Keratinocyte (primary cell): ENCODE data around the gene SDR9C7. TPM values are rescaled to one million over a fixed set of nuclear protein-coding genes. Genes with fewer than 3 reads are reported as not detected.

Source experiments
- DNase-seq: peaks from one replicate; pipeline ENCODE4 v3.0.0-alpha.2; 2011; ENCODE audit warnings: low read depth, missing footprints, low spot score
- FAIRE-seq: peaks from 2 replicates; lab custom pipeline; 2011; peaks lifted over from hg19 to GRCh38; lab: Jason Lieb, UNC
- H2AFZ ChIP-seq: 2 replicates; pipeline ENCODE4 v1.6.0; 2012; ENCODE audit warnings: low read length, control low read depth, inconsistent platforms; ENCODE audit not compliant: control insufficient read depth
- H3K27ac ChIP-seq: 2 replicates; pipeline ENCODE4 v1.5.1; 2011; ENCODE audit warnings: low read length; ENCODE audit not compliant: control insufficient read depth, insufficient read depth
- H3K27me3 ChIP-seq: 3 replicates; pipeline ENCODE4 v1.6.0; 2011; ENCODE audit warnings: low read length; ENCODE audit not compliant: control insufficient read depth, insufficient read depth; ENCODE audit errors: extremely low read depth
- H3K36me3 ChIP-seq, 2 experiments: 2 replicates in 1 of 2; 3 replicates in 1 of 2; pipeline ENCODE4 v1.5.1; 2011; ENCODE audit warnings: low read length in 2 of 2, mild to moderate bottlenecking in 1 of 2; ENCODE audit not compliant: control insufficient read depth in 2 of 2, insufficient read depth in 2 of 2; ENCODE audit errors: extremely low read depth in 1 of 2
- H3K4me1 ChIP-seq: 3 replicates; pipeline ENCODE4 v1.5.1; 2011; ENCODE audit warnings: low read length; ENCODE audit not compliant: control insufficient read depth, insufficient read depth; ENCODE audit errors: extremely low read depth
- H3K4me2 ChIP-seq: 3 replicates; pipeline ENCODE4 v1.6.0; 2011; ENCODE audit warnings: low read depth, low read length; ENCODE audit not compliant: control insufficient read depth, insufficient read depth; ENCODE audit errors: extremely low read depth
- H3K4me3 ChIP-seq, 3 experiments: fragments of 200-600 bp in 1 of 3; sonication (generic) in 1 of 3; 2 replicates in 2 of 3; 3 replicates in 1 of 3; pipeline ENCODE4 v1.5.1; 2011 to 2016; ENCODE audit warnings: low read length in 3 of 3, mild to moderate bottlenecking in 3 of 3, control low read depth in 2 of 3, inconsistent platforms in 1 of 3, low read depth in 1 of 3, mixed read lengths in 1 of 3, mixed run types in 1 of 3, moderate library complexity in 1 of 3; ENCODE audit not compliant: control insufficient read depth in 2 of 3, insufficient read depth in 2 of 3; ENCODE audit errors: extremely low read depth in 1 of 3
- H3K79me2 ChIP-seq: 2 replicates; pipeline ENCODE4 v1.6.0; 2012; ENCODE audit warnings: low read length; ENCODE audit not compliant: control insufficient read depth, insufficient read depth
- H3K9ac ChIP-seq: 3 replicates; pipeline ENCODE4 v1.6.0; 2011; ENCODE audit warnings: low read length; ENCODE audit not compliant: control insufficient read depth, insufficient read depth; ENCODE audit errors: extremely low read depth
- H3K9me1 ChIP-seq: 3 replicates; pipeline ENCODE4 v1.6.0; 2011; ENCODE audit warnings: low read length; ENCODE audit not compliant: control insufficient read depth, insufficient read depth; ENCODE audit errors: extremely low read depth
- H3K9me3 ChIP-seq: 2 replicates; pipeline ENCODE4 v1.5.1; 2012; ENCODE audit warnings: low read depth, low read length; ENCODE audit not compliant: control insufficient read depth
- H4K20me1 ChIP-seq: 3 replicates; pipeline ENCODE4 v1.6.0; 2011; ENCODE audit warnings: low read length; ENCODE audit not compliant: control insufficient read depth, insufficient read depth; ENCODE audit errors: extremely low read depth
- CTCF ChIP-seq, 3 experiments: IDR thresholded peaks in 1 of 3; conservative IDR thresholded peaks in 1 of 3; optimal IDR thresholded peaks in 1 of 3; 2 replicates in 2 of 3; 3 replicates in 1 of 3; pipeline versions ENCODE3 to v1.5.1; 2011; ENCODE audit warnings: low read length in 3 of 3, mild to moderate bottlenecking in 3 of 3, moderate library complexity in 2 of 3, control low read depth in 1 of 3, inconsistent platforms in 1 of 3; ENCODE audit not compliant: insufficient read depth in 2 of 3; ENCODE audit errors: extremely low read depth in 1 of 3
- EZH2 ChIP-seq: IDR thresholded peaks from one replicate; pipeline ENCODE4 v1.6.1; 2012; ENCODE audit warnings: inconsistent platforms, mild to moderate bottlenecking, low read length, moderate library complexity
- dilution Hi-C: fragments of 300-500 bp; cut with MboI; formaldehyde crosslinking; loops from one replicate; pipeline ENCODE4 v1.7.0; 2020; ENCODE audit warnings: low sequenced_read_pairs; ENCODE audit not compliant: extremely low pct_ligation_motif_present
- polyA plus RNA-seq, 5 experiments: library from polyadenylated mRNA; depleted of rRNA in 3 of 5; stranded (reverse) in 3 of 5; stranded (forward) in 1 of 5; unstranded in 1 of 5; fragments of >200 nt; gene quantifications; 1 replicate in 1 of 5; 2 replicates in 3 of 5; 3 replicates in 1 of 5; pipeline versions ENCODE4 v1.2.1 to v1.2.3, GENCODE V29; 2011 to 2012; ENCODE audit warnings: missing spikeins in 2 of 5, low read depth in 1 of 5, low replicate concordance in 1 of 5

SDR9C7 gene
- polyA plus RNA-seq, 1 donor (not counting 4 experiments of a cell fraction or from before 2014, with no cell fraction given): 1.3 TPM

- Histone ChIP-seq H3K9me3 (no peaks in the 10 kb centered on the region), H3K27me3 (no peaks in the 10 kb centered on the region), H3K9ac (no peak overlapping the region), H2AFZ (no peak overlapping the region), H3K79me2 (no peaks in the 10 kb centered on the region), H3K4me1 (no peaks in the 10 kb centered on the region), H3K4me3 (no peak overlapping the region), H3K27ac (no peak overlapping the region), H3K9me1 (no peaks in the 10 kb centered on the region), H4K20me1 (no peaks in the 10 kb centered on the region), H3K36me3 (no peaks in the 10 kb centered on the region), H3K4me2 (no peak overlapping the region)
- no peak for FAIRE-seq
- dilution Hi-C loops: no loop called here
- TF ChIP-seq CTCF (optimal IDR thresholded peaks at IDR 0.05 in 1 of 3, IDR thresholded peaks at IDR 0.05 in 1 of 3, conservative IDR thresholded peaks at IDR 0.05 in 1 of 3; ENCODE audit: extremely low read depth in 1 of 3, insufficient read depth in 2 of 3, low read length in 3 of 3): no peak
- TF ChIP-seq EZH2: no peak
- DNase-seq: no peak
Observed at GRCh38 chr12:56948457-56948777, 14.2 kb upstream of the SDR9C7 start.

DNA sequence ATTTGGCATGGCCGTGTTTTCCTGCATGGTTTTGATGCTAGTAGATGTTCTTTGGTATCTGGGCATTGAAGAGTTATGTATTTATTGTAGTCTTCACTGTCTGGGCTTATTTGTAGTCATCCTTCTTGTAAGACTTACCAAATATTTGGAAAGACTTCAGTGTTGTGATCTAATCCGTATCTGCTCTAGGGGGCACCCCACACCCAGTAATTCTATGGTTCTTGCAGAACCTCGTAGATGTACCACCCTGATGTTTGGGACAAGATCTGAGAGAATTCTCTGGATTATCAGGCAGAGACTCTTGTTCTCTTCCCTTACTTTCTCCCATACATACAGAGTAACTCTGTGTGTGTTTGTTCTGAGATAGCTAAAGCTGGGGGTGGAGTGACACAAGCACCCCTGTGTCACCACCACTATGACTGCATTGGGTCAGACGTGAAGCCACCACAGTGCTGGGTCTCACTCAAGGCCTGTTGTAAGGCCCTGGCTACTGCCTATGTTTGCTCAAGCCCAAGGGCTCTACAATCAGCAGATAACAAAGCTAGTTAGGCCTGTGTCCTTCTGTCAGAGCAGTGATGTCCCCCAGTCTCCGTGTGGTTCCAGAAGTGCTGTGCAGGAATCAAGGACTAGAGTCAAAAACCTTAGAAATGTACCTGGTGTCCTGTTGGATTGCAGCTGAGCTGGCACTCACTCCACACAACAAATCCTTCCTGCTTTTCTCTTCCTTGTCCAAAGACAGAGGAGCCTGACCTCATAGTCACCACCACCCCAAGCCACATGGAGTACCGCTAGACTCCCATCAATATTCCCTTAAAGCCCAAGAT is 13.6 kb upstream of the SDR9C7 start:
- no peaks in the 10 kb centered on the region for H3K79me2 ChIP-seq
- no peak overlapping the region for H3K4me3 ChIP-seq
- no peaks in the 10 kb centered on the region for H3K4me1 ChIP-seq
- H3K27me3 ChIP-seq: no peaks in the 10 kb centered on the region
- dilution Hi-C loops: no loop called here
- TF ChIP-seq EZH2: no peak
- TF ChIP-seq CTCF (optimal IDR thresholded peaks at IDR 0.05 in 1 of 3, IDR thresholded peaks at IDR 0.05 in 1 of 3, conservative IDR thresholded peaks at IDR 0.05 in 1 of 3; ENCODE audit: extremely low read depth in 1 of 3, insufficient read depth in 2 of 3, low read length in 3 of 3): peak in 1 of 3 experiments; percentile 31
- DNase-seq (no peak), FAIRE-seq (no peak)
- no peaks in the 10 kb centered on the region for H3K9me1 ChIP-seq
- H2AFZ ChIP-seq: no peak overlapping the region
- H4K20me1 ChIP-seq: no peaks in the 10 kb centered on the region
- no peaks in the 10 kb centered on the region for H3K36me3 ChIP-seq
- no peak overlapping the region for H3K9ac ChIP-seq
- H3K4me2 ChIP-seq: no peak overlapping the region
- no peaks in the 10 kb centered on the region for H3K9me3 ChIP-seq
- no peak overlapping the region for H3K27ac ChIP-seq
